Activated naive CD8-positive, alpha-beta T cell treated with anti-CD3 and anti-CD28 coated beads for 36 hours (primary cell): Measurements from ENCODE around the gene RWDD2A. TPM values are rescaled to one million over a fixed set of nuclear protein-coding genes. Genes with fewer than 3 reads are reported as not detected.

ENCODE experiments used
- DNase-seq: peaks from one replicate; pipeline ENCODE4 v3.0.0; 2021
- H3K27ac Mint-ChIP-seq: one replicate; pipeline ENCODE4 v1.8.0; 2022; ENCODE audit warnings: mild to moderate bottlenecking, moderate library complexity, mixed read lengths
- H3K27me3 Mint-ChIP-seq: one replicate; pipeline ENCODE4 v1.8.0; 2022; ENCODE audit warnings: mild to moderate bottlenecking, mixed read lengths
- H3K36me3 Mint-ChIP-seq: one replicate; pipeline ENCODE4 v1.8.0; 2021; ENCODE audit warnings: mild to moderate bottlenecking, mixed read lengths
- H3K4me1 Mint-ChIP-seq: one replicate; pipeline ENCODE4 v1.8.0; 2021; ENCODE audit warnings: mixed read lengths
- H3K4me3 Mint-ChIP-seq: one replicate; pipeline ENCODE4 v1.8.0; 2022; ENCODE audit warnings: mild to moderate bottlenecking, moderate library complexity, mixed read lengths
- H3K9me3 Mint-ChIP-seq: one replicate; pipeline ENCODE4 v1.8.0; 2022; ENCODE audit warnings: mixed read lengths
- total RNA-seq, 2 experiments: library from RNA; stranded (reverse); gene quantifications; one replicate each; pipeline ENCODE4 v1.2.3, GENCODE V29; 2021

RWDD2A gene
- total RNA-seq, 2 experiments from 2014 or later = 1.2 TPM

DNA sequence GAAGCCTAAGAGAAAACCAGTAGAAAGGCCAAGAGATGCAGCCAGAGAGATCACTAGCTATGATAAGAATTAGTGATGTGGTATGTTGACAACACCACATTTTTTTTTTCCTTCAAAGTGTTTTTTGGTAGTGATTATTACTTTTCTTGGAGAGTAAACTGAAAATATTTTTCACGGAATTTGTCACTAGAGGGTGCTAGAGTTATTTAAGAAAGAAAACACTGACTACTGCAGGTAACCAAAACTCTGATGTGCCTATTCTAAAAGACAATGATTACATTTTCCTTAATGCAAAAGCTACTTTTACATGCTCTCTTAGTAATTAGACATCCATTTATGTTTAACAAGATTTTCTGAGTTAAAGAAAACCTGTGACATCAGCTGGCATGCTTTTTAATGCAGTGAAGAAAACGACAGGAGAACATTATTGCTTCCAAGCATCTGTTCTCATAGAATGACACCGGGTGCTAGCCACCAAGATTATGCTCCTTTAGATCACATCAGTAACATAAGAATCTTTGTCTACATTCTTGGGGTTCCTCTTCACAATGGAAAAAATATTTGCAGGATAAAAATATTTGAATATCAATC lies 28.8 kb downstream of the RWDD2A start:
- H3K9me3 Mint-ChIP-seq = no peaks in the 10 kb centered on the region
- no peak for DNase-seq
- H3K36me3 Mint-ChIP-seq = no peaks in the 10 kb centered on the region
- no peaks in the 10 kb centered on the region for H3K4me1 Mint-ChIP-seq
- H3K4me3 Mint-ChIP-seq = no peak overlapping the region
- peaks cover 5% of the 10 kb centered on the region for H3K27me3 Mint-ChIP-seq
- H3K27ac Mint-ChIP-seq = no peak overlapping the region

DNA sequence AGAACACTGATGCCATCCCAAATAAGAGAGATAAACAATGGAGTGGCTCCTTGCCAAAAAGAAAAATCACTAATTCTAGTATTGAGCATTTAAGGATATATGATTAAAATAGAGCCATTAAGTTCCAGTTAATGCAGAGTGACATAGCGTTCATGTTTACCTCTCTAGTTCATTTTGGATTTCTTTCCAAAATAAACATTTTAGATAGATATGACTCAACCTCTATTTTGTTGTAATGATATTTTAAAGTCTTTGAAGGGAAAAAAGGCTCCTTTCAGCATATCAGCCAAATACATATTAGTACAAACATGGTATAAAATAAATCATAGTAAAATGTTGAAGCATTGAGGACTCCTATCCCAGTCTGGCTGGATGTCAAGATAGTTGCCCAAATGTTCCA lies 33.4 kb downstream of the RWDD2A start:
- no peak overlapping the region for H3K27ac Mint-ChIP-seq

GRCh38 chr6:83231146-83231545 lies 38.0 kb downstream of the RWDD2A start:
- H3K36me3 Mint-ChIP-seq = no peaks in the 10 kb centered on the region
- H3K9me3 Mint-ChIP-seq = no peaks in the 10 kb centered on the region
- no peak overlapping the region for H3K27ac Mint-ChIP-seq
- H3K27me3 Mint-ChIP-seq = peaks cover 26% of the 10 kb centered on the region
- H3K4me1 Mint-ChIP-seq = no peaks in the 10 kb centered on the region
- DNase-seq = no peak
- no peak overlapping the region for H3K4me3 Mint-ChIP-seq

More for the DNA sequence above, 33.4 kb downstream of the RWDD2A start:
- no peaks in the 10 kb centered on the region for H3K9me3 Mint-ChIP-seq
- no peak for DNase-seq
- H3K27me3 Mint-ChIP-seq = peaks cover 11% of the 10 kb centered on the region
- H3K4me3 Mint-ChIP-seq = no peak overlapping the region
- H3K36me3 Mint-ChIP-seq = no peaks in the 10 kb centered on the region
- no peaks in the 10 kb centered on the region for H3K4me1 Mint-ChIP-seq

DNA sequence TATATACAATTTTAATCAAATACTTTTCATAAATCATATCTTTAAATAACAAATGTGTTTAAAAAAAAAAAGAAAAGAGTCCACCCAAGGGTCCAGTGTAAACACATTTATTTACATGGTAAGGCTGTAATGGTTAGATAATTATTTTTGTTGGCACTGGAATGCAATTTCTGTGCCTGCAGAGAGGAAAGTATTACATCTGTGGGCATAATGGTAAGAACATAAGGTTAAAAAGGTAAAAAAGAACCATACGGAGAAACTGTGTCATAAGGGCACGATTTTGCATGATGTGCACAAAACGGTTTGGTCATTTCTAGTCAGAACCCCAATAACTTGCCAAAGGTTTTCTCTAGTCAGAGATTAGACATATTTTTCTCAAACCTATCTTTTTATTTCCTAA lies 54.3 kb downstream of the RWDD2A start:
- Mint-ChIP-seq H3K36me3 (no peaks in the 10 kb centered on the region), H3K4me1 (no peaks in the 10 kb centered on the region), H3K9me3 (no peaks in the 10 kb centered on the region), H3K27me3 (peaks cover 9% of the 10 kb centered on the region), H3K4me3 (no peak overlapping the region), H3K27ac (no peak overlapping the region)
- DNase-seq = no peak

Other genes starting within 250 kb of the RWDD2A start
- gene UBE3D, start 127.5 kb upstream of the RWDD2A start, total RNA-seq = 1 to 10 TPM; 7.1 to 8.2 TPM
- 1 to 10 TPM; 8.1 to 8.2 TPM for gene DOP1A, start 125.7 kb upstream of the RWDD2A start, total RNA-seq
- gene PGM3, start 92 bp upstream of the RWDD2A start, total RNA-seq = 10 to 100 TPM; 12.4 to 14.6 TPM
- not detected for gene ME1, start 237.7 kb downstream of the RWDD2A start, total RNA-seq